SH-SY5Y (cell line): ENCODE data around the gene NEMP2.

Source experiments
- GATA2 ChIP-seq: IDR thresholded peaks from 2 replicates; pipeline ENCODE4 v1.6.1; 2011; ENCODE audit warnings: mild to moderate bottlenecking, low read depth, low read length
- GATA3 ChIP-seq: IDR thresholded peaks from 2 replicates; pipeline ENCODE4 v1.6.1; 2011; ENCODE audit warnings: low read depth, mild to moderate bottlenecking, low read length, moderate library complexity

The NEMP2 gene

GRCh38 chr2:190540048-190540447 is 5.5 kb upstream of the NEMP2 start:
- TF ChIP-seq GATA2 (no peak), GATA3 (no peak)

DNA sequence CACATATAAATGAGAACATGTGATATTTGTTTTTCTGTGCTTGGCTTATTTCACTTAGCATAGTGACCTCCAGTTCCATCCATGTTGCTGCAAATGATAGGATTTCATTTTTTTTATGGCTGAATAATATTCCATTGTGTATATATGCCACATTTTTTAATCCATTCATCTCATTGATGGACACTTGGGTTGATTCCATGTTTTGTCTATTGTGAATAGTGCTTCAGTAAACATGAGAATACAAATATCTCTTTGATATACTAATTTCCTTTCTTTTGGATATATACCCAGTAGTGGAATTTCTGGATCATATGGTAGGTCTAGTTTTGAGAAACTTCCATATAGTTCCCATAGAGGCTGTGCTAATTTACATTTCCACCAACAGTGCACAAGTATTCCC is 3.7 kb upstream of the NEMP2 start:
- no peak for TF ChIP-seq GATA3
- TF ChIP-seq GATA2: no peak

DNA sequence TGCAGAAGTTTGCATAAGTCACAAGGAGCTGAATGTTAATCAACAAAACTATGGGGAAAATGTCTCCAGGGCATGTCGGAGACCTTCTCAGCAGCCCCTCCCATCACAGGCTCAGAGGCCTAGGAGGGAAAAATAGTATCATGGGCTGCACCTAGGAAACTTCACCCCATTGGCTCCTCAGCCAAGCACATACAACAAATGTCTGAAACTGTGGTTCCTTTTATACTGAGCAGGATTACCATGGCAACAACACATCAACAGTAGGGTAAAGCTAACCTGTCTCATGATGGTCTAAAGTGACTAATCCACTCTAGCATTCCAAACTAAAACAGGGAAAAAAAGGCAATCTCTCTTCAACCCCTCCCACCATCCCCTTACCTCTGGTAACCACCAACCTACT is 3.2 kb upstream of the NEMP2 start:
- no peak for TF ChIP-seq GATA2
- no peak for TF ChIP-seq GATA3

DNA sequence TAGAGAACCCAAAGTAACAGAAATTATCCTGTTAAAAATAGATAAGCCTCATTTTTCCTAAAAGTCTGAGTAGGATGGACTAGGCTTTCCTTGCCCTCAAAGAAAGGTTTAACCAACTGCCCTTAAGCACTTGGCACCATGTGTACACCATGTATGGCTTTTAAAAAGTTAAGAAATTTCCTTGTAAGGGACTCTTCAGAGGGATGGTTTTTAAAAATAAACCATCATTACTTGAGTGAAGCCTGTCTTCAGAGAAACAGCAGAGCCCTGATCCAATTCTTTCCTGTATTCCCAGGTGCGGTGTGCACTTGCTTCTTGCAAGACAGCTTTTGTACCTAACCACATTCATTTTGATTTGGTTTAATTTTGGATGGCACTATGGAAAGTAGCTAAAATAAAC is 1.1 kb upstream of the NEMP2 start:
- TF ChIP-seq GATA3 (no peak), GATA2 (no peak)

- TF ChIP-seq GATA2 (no peak), GATA3 (no peak)
Observed at GRCh38 chr2:190535121-190535439, 558 bp upstream of the NEMP2 start.

DNA sequence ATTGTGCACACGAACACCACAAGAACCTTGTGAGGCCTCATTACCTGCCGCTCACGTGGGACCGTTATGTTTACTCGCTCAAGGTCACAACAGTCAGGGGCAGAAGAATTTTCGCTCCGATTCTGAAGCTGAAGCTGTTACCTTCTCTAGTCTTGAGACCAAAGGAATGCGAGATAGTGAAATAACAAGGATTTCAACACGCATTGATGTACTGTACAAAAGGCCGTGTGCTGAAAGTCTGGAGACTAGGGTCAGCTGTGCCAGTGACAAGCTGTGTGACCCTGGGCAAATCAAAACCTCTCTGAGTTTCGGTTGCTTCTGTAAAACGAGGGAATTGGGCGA is 583 bp downstream of the NEMP2 start:
- no peak for TF ChIP-seq GATA2
- TF ChIP-seq GATA3: no peak

DNA sequence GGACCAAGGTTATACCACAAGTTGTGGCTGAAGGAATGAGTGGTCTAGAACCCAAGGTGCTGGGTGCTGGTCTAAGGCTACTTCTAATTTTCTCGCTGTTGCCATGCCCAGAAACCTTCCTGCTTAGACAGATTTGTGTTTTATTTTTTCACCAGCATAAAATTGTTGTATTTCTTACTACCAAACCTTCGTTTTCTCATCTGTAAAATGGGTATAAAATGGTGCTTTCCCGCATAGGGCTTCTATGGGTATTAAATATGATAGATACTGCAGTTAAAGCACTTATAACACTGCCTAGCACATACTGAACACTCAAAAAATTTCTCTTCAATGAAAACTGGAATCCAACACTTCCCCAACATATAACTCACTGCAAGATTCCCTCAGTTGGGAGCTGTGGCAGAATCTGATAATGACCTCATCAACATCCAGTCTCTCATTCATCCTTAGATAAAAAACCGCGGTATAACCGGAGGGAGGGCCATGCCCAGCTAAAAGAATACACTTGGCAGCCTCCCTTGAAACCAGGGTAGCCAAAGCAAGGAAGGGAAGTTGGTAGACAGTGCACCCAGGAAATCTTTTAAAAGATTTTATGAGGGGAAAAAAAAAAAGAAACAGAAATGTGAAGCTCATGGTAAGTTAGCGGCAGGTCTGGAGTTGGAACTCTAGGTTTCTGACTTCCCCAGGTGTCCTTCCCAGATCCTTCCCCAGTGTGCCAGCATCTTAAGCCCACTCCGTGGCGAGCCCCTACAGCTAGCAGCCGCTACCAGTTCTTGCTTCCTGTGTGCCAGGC is 1.2 kb downstream of the NEMP2 start:
- TF ChIP-seq GATA2 (no peak), GATA3 (no peak)

- TF ChIP-seq GATA3: no peak
- no peak for TF ChIP-seq GATA2
Observed at GRCh38 chr2:190532581-190532980, 1.9 kb downstream of the NEMP2 start.

- no peak for TF ChIP-seq GATA2
- no peak for TF ChIP-seq GATA3
Observed at GRCh38 chr2:190530248-190530900, 4.1 kb downstream of the NEMP2 start.

- no peak for TF ChIP-seq GATA3
- no peak for TF ChIP-seq GATA2
Observed at GRCh38 chr2:190529486-190530247, 4.9 kb downstream of the NEMP2 start.

DNA sequence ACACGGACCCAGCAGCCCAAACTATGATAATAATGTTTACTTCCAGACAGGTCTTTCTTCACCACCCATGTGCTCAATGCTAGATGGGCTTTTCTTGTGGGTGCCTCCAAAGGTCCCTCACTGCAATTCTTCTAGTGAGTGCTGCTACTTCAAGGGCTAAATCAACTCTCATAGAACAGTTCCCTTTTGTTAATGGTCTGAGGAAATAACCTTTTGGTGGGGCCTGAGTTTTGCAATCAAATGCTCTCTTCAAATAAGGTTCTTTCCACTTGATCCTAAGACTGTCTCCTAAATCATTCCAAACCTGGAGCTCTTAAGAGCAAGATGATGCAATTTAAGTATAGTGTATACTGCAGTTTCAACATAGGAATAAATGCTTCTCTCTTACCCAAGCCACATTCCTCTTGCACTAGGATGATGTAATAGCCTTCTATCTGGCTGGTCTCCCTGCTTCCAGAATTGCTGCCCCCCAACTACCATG is 6.0 kb downstream of the NEMP2 start:
- TF ChIP-seq GATA3 (no peak), GATA2 (no peak)

GRCh38 chr2:190527918-190528317 is 6.6 kb downstream of the NEMP2 start:
- TF ChIP-seq GATA3: no peak

GRCh38 chr2:190527214-190527613 is 7.3 kb downstream of the NEMP2 start:
- TF ChIP-seq GATA3 (no peak), GATA2 (no peak)

- TF ChIP-seq GATA2 (no peak), GATA3 (no peak)
Observed at GRCh38 chr2:190526105-190526750, 8.3 kb downstream of the NEMP2 start.

GRCh38 chr2:190524928-190525327 is 9.6 kb downstream of the NEMP2 start:
- TF ChIP-seq GATA3 (no peak), GATA2 (no peak)

DNA sequence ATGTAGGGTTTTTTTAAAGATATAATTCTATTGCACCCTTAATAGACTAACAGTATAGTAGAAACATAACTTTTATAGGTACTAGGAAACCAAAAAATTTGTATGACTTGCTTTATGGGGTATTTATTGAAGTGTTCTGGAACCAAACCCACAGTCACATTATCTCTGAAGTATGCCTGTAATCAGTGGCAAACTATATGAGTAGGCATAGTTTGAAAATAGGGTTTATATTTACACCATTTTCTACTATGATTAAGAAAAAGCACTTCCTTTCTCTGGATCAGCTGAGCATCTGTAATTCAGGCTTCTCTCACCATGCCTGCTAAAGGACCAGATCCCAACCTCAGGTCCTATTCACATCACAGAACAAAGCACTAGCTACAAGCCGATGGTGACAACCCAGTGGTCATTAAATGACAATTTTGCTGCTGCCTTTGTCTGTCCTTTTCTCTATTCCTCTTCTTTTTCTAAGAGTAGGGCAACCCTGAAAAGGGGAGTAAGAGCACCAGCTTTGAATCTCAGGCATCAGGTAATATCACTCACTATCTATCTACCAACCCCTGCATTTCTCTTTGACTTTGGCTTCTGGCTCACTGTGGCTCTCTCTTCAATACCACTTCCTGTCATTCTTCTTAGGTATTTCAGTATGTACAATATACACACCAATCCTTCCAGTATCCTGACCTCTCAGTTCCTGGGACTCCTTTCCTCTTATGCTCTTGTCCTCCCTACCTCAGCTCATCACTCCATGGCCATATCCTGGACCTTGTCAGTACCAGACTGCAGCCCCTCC is 14.4 kb downstream of the NEMP2 start:
- no peak for TF ChIP-seq GATA2
- no peak for TF ChIP-seq GATA3
